ENCODE measurements around the gene FARP2.

The FARP2 gene

GRCh38 chr2:241519669-241520068 lies 163.6 kb downstream of the FARP2 start:
- TF ChIP-seq, protein P1, sequence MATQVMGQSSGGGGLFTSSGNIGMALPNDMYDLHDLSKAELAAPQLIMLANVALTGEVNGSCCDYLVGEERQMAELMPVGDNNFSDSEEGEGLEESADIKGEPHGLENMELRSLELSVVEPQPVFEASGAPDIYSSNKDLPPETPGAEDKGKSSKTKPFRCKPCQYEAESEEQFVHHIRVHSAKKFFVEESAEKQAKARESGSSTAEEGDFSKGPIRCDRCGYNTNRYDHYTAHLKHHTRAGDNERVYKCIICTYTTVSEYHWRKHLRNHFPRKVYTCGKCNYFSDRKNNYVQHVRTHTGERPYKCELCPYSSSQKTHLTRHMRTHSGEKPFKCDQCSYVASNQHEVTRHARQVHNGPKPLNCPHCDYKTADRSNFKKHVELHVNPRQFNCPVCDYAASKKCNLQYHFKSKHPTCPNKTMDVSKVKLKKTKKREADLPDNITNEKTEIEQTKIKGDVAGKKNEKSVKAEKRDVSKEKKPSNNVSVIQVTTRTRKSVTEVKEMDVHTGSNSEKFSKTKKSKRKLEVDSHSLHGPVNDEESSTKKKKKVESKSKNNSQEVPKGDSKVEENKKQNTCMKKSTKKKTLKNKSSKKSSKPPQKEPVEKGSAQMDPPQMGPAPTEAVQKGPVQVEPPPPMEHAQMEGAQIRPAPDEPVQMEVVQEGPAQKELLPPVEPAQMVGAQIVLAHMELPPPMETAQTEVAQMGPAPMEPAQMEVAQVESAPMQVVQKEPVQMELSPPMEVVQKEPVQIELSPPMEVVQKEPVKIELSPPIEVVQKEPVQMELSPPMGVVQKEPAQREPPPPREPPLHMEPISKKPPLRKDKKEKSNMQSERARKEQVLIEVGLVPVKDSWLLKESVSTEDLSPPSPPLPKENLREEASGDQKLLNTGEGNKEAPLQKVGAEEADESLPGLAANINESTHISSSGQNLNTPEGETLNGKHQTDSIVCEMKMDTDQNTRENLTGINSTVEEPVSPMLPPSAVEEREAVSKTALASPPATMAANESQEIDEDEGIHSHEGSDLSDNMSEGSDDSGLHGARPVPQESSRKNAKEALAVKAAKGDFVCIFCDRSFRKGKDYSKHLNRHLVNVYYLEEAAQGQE (IDR thresholded peaks at IDR 0.05; ENCODE audit: low read depth): no peak
- no peak for TF ChIP-seq TCF12 (IDR thresholded peaks at IDR 0.05; ENCODE audit: low read depth)
- no peak for TF ChIP-seq USF1 (IDR thresholded peaks at IDR 0.05)
- TF ChIP-seq CREB1 (IDR thresholded peaks at IDR 0.05; ENCODE audit: low read depth): no peak
- TF ChIP-seq EGR1 (IDR thresholded peaks at IDR 0.05): no peak
- TF ChIP-seq TEAD4 (IDR thresholded peaks at IDR 0.05): no peak
- TF ChIP-seq NFIC (IDR thresholded peaks at IDR 0.05): no peak
- TF ChIP-seq FOXM1 (IDR thresholded peaks at IDR 0.05; ENCODE audit: borderline replicate concordance, low read depth): no peak
- no peak for TF ChIP-seq TAF1 (IDR thresholded peaks at IDR 0.05; ENCODE audit: low read depth)
- TF ChIP-seq YY1 (IDR thresholded peaks at IDR 0.05; ENCODE audit: low read depth): no peak
- no peak for TF ChIP-seq EP300 (IDR thresholded peaks at IDR 0.05; ENCODE audit: borderline replicate concordance)
- no peak for TF ChIP-seq CEBPB (IDR thresholded peaks at IDR 0.05)
- no peak for TF ChIP-seq ZBTB7A (IDR thresholded peaks at IDR 0.05; ENCODE audit: low read depth)
- no peak for TF ChIP-seq RAD21 (IDR thresholded peaks at IDR 0.05; ENCODE audit: low read depth)
- TF ChIP-seq, protein P2, sequence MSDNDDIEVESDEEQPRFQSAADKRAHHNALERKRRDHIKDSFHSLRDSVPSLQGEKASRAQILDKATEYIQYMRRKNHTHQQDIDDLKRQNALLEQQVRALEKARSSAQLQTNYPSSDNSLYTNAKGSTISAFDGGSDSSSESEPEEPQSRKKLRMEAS (IDR thresholded peaks at IDR 0.05): no peak

DNA sequence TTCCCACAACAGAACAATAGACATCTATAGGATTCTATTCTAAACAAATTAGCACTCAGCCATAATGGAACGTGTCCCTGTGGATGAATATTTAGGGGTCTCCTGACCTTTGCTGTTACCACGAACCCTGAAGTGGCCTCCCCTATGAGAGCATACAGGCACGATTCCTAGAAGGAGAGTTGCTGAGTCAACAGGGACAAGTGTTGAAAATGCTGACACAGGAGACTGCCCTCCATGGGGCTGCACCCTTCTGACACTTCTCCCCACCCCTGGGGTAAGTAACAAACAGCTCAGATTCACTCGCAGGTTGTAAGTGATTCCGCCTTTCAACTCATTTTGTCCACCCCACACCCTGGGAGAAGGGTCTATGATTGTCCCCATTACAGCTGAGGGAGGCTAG lies 166.4 kb downstream of the FARP2 start:
- TF ChIP-seq ZBTB7A (IDR thresholded peaks at IDR 0.05; ENCODE audit: low read depth): no peak
- no peak for TF ChIP-seq CEBPB (IDR thresholded peaks at IDR 0.05)
- TF ChIP-seq EP300 (IDR thresholded peaks at IDR 0.05; ENCODE audit: borderline replicate concordance): no peak
- TF ChIP-seq, protein P2 (IDR thresholded peaks at IDR 0.05): no peak
- no peak for TF ChIP-seq YY1 (IDR thresholded peaks at IDR 0.05; ENCODE audit: low read depth)
- TF ChIP-seq, protein P1 (IDR thresholded peaks at IDR 0.05; ENCODE audit: low read depth): no peak
- no peak for TF ChIP-seq USF1 (IDR thresholded peaks at IDR 0.05)
- TF ChIP-seq EGR1 (IDR thresholded peaks at IDR 0.05): no peak
- TF ChIP-seq TAF1 (IDR thresholded peaks at IDR 0.05; ENCODE audit: low read depth): no peak
- no peak for TF ChIP-seq NFIC (IDR thresholded peaks at IDR 0.05)
- TF ChIP-seq TEAD4 (IDR thresholded peaks at IDR 0.05): no peak
- no peak for TF ChIP-seq FOXM1 (IDR thresholded peaks at IDR 0.05; ENCODE audit: borderline replicate concordance, low read depth)
- TF ChIP-seq RAD21 (IDR thresholded peaks at IDR 0.05; ENCODE audit: low read depth): no peak
- no peak for TF ChIP-seq TCF12 (IDR thresholded peaks at IDR 0.05; ENCODE audit: low read depth)
- TF ChIP-seq CREB1 (IDR thresholded peaks at IDR 0.05; ENCODE audit: low read depth): no peak

DNA sequence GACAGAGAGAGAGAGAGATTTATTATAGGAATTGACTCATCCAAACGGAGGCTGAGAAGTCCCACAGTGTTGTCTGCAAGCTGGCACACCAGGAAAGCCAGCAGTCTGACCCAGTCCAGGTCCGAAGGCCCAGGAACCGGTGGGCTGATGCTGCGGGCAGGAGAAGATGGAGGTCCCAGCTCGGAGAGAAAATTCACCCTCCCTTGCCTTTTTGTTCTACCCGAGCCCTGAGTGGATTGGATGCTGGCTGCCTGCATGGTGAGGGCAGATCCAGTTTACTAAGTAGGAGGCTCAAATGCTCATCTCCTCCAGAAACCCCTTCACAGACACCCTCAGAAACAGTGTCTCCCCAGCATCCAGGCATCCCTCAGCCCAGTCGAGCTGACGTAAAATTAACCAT lies 174.5 kb downstream of the FARP2 start:
- TF ChIP-seq, protein P2 (IDR thresholded peaks at IDR 0.05): no peak
- TF ChIP-seq EP300 (IDR thresholded peaks at IDR 0.05; ENCODE audit: borderline replicate concordance) (no peak), CEBPB (IDR thresholded peaks at IDR 0.05) (no peak), TAF1 (IDR thresholded peaks at IDR 0.05; ENCODE audit: low read depth) (no peak), RAD21 (IDR thresholded peaks at IDR 0.05; ENCODE audit: low read depth) (no peak), NFIC (IDR thresholded peaks at IDR 0.05) (no peak), YY1 (IDR thresholded peaks at IDR 0.05; ENCODE audit: low read depth) (no peak), TEAD4 (IDR thresholded peaks at IDR 0.05) (no peak), CREB1 (IDR thresholded peaks at IDR 0.05; ENCODE audit: low read depth) (no peak), ZBTB7A (IDR thresholded peaks at IDR 0.05; ENCODE audit: low read depth) (no peak), FOXM1 (IDR thresholded peaks at IDR 0.05; ENCODE audit: borderline replicate concordance, low read depth) (no peak)
- TF ChIP-seq, protein P1 (IDR thresholded peaks at IDR 0.05; ENCODE audit: low read depth): no peak

DNA sequence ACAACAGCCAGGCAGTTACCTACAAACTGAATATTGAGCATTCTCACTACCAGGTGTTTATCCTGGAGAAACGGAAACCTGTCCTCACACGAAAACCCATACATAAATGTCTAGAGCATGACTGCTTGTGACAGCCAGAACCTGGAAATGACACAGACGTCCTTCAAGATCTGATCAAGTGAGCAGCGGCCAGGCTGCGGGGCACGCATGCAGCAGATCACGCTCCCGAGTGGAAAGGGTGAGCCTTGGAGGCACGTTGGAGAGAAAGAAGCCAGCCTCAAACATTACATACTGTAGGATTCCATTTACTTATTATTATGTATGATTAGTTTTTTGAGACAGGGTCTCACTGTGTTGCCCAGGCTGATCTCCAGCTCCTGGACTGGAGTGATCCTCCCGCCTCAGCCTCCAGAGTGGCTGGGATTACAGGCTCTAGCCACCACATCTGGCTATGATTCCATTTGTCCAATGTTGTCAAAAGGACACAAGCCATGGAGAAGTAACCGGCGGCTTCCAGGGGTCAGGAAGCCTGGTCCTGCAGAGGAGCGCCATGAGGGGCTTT lies 175.2 kb downstream of the FARP2 start:
- no peak for TF ChIP-seq RAD21 (IDR thresholded peaks at IDR 0.05; ENCODE audit: low read depth)
- no peak for TF ChIP-seq CREB1 (IDR thresholded peaks at IDR 0.05; ENCODE audit: low read depth)
- TF ChIP-seq CEBPB (IDR thresholded peaks at IDR 0.05): no peak
- TF ChIP-seq, protein P1 (IDR thresholded peaks at IDR 0.05; ENCODE audit: low read depth): no peak
- TF ChIP-seq, protein P2 (IDR thresholded peaks at IDR 0.05): no peak
- TF ChIP-seq TAF1 (IDR thresholded peaks at IDR 0.05; ENCODE audit: low read depth): no peak
- no peak for TF ChIP-seq EP300 (IDR thresholded peaks at IDR 0.05; ENCODE audit: borderline replicate concordance)
- no peak for TF ChIP-seq NFIC (IDR thresholded peaks at IDR 0.05)
- no peak for TF ChIP-seq YY1 (IDR thresholded peaks at IDR 0.05; ENCODE audit: low read depth)
- no peak for TF ChIP-seq TCF12 (IDR thresholded peaks at IDR 0.05; ENCODE audit: low read depth)
- no peak for TF ChIP-seq ZBTB7A (IDR thresholded peaks at IDR 0.05; ENCODE audit: low read depth)
- TF ChIP-seq EGR1 (IDR thresholded peaks at IDR 0.05): no peak

Data from Ishikawa (cell line).